Esophagus muscularis mucosa (tissue), 4 donors: Measurements from ENCODE around the gene EMP1. TPM values are rescaled to one million over a fixed set of nuclear protein-coding genes. Genes with fewer than 3 reads are reported as not detected.

Source experiments
- DNase-seq: peaks from one replicate; pipeline ENCODE4 v3.0.0-alpha.2; 2017; ENCODE audit errors: extremely low spot score
- H3K27ac ChIP-seq, 4 donors: fragments of 200-600 bp; sonication (generic); replicated peaks in 1 of 4; 1 replicate in 3 of 4; 2 replicates in 1 of 4; pipeline ENCODE4 v1.5.1; 2016 to 2019; ENCODE audit warnings: mild to moderate bottlenecking in 1 of 4
- H3K27me3 ChIP-seq, 4 donors: fragments of 200-600 bp; sonication (generic); one replicate each; pipeline versions ENCODE4 v1.5.1 to v1.6.0; 2016 to 2019
- H3K36me3 ChIP-seq, 4 donors: fragments of 200-600 bp; sonication (generic); one replicate each; pipeline ENCODE4 v1.5.1; 2016 to 2019
- H3K4me1 ChIP-seq, 4 donors: fragments of 200-600 bp; sonication (generic); one replicate each; pipeline ENCODE4 v1.5.1; 2016 to 2019
- H3K4me3 ChIP-seq, 4 donors: fragments of 200-600 bp; sonication (generic); 1 replicate in 2 of 4; 2 replicates in 2 of 4; pipeline ENCODE4 v1.5.1; 2016 to 2019; ENCODE audit warnings: mild to moderate bottlenecking in 4 of 4, moderate library complexity in 1 of 4
- H3K9me3 ChIP-seq, 4 donors: fragments of 200-600 bp; sonication (generic); 1 replicate in 3 of 4; 2 replicates in 1 of 4; pipeline ENCODE4 v1.5.1; 2016 to 2019
- CTCF ChIP-seq, 3 experiments: fragments of 200-600 bp in 2 of 3; fragments of 450-650 bp in 1 of 3; sonication (generic) in 2 of 3; IDR thresholded peaks; one replicate each; pipeline ENCODE4 v1.5.1; 2017 to 2019; ENCODE audit warnings: antibody characterized with exemption in 3 of 3, mild to moderate bottlenecking in 2 of 3, moderate library complexity in 1 of 3
- EP300 ChIP-seq: sonication (generic); formaldehyde crosslinking; IDR thresholded peaks from one replicate; pipeline ENCODE4 v1.6.1; 2017; ENCODE audit warnings: antibody characterized with exemption
- POLR2A ChIP-seq: fragments of 450-650 bp; IDR thresholded peaks from one replicate; pipeline ENCODE4 v1.6.1; 2017; ENCODE audit warnings: antibody characterized with exemption, moderate library complexity, mild to moderate bottlenecking, low read depth
- POLR2AphosphoS5 ChIP-seq, 2 donors: sonication (generic); formaldehyde crosslinking; IDR thresholded peaks; one replicate each; pipeline ENCODE4 v1.6.1; 2017; ENCODE audit warnings: antibody characterized with exemption in 2 of 2
- WGBS: methylation state at CpG from one replicate; pipeline ENCODE4 v1.1.5; 2018; 5-methylcytosine and 5-hydroxymethylcytosine counted together
- intact Hi-C: fragments of 100-400 bp; cut with DNase I; formaldehyde crosslinking; loops from one replicate; pipeline ENCODE4 v1.15.1; 2023
- total RNA-seq, 4 donors: library from RNA; depleted of rRNA; stranded (reverse); fragments of >200 nt; gene quantifications; one replicate each; pipeline versions ENCODE4 v1.1.0 to v1.2.1, GENCODE V29; 2016

The EMP1 gene, protein sequence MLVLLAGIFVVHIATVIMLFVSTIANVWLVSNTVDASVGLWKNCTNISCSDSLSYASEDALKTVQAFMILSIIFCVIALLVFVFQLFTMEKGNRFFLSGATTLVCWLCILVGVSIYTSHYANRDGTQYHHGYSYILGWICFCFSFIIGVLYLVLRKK
- 100 to 1,000 TPM in 1 of 4 donors, 10 to 100 TPM in 3; 42.8 to 425 (median 63.0) TPM for total RNA-seq

DNA sequence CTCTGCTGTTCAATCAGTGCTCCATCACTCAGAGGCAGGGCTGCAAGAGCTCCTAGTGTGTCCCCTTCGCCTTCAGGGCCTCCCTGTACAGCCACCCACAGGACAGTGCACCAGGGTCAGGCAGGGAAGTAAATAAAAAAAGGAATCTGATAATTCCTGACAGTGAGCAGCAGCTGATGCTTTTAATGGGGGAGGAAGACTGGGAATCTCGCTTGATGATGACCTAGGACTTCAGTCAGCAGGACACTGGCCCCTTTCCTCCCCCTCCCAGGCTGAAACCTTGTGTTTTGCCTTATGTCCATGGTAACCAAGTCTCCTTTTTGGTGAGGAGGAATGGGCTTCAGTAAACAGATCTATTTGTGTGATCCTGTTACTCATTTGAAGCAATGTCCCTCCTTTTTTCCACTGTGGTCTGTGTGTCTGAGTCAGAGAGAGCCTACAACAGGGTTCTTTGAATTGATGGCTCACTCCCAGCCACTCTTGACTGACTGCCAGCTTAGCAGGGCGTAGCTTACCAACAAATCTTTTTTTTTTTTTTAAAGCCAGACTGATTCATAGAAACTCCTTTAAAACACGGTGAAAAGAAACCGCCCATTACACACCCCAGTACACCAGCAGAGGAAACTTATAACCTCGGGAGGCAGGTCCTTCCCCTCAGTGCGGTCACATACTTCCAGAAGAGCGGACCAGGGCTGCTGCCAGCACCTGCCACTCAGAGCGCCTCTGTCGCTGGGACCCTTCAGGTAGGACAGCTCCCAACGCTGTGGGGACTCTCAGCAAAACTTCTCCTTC, at the start of gene EMP1:
EMP1 (plus strand) TSS at position 597 of the 792 bp plus-strand sequence. CDS start 14,785 bp downstream, outside the sequence.
- Histone ChIP-seq H3K4me1 (peaks cover 25 to 54% (median 39%) of the 10 kb centered on the region in 4 donors), H3K27ac (peak within 1 kb of the TSS; percentile 77 to 88 (median 86)), H3K27me3 (peaks cover 0 to under 1% (median 0%) of the 10 kb centered on the region in 4 donors), H3K36me3 (peaks cover 0 to 16% (median 0%) of the 10 kb centered on the region in 4 donors), H3K4me3 (peak within 1 kb of the TSS; percentile 52 to 64 (median 58)), H3K9me3 (no peaks in the 10 kb centered on the region)
- TF ChIP-seq POLR2AphosphoS5 (IDR thresholded peaks at IDR 0.05) (peak; percentile 80 to 96), CTCF (IDR thresholded peaks at IDR 0.05) (no peak), EP300 (no peak), POLR2A (peak; percentile 89)
- 17% methylated on average over 11 of the region's 11 CpGs for WGBS
- peak; percentile 98 for DNase-seq
- intact Hi-C loops, result loop anchor here (5.0 kb wide), 1 partner anchor 99 kb away; no protein-coding TSS in a partner anchor

- Histone ChIP-seq H3K27ac (peak overlapping the region; percentile 28 to 66 (median 51)), H3K4me3 (no peak overlapping the region), H3K36me3 (no peaks in the 10 kb centered on the region), H3K27me3 (no peaks in the 10 kb centered on the region), H3K4me1 (peaks cover 5 to 22% (median 7%) of the 10 kb centered on the region in 4 donors), H3K9me3 (peaks cover 0 to 4% (median 0%) of the 10 kb centered on the region in 4 donors)
- intact Hi-C loops, result no loop called here
- DNase-seq, result no peak
- whole genome bisulfite sequencing, result 60% methylated on average over 12 of the region's 12 CpGs
- TF ChIP-seq POLR2AphosphoS5 (IDR thresholded peaks at IDR 0.05), result no peak
- no peak for TF ChIP-seq POLR2A
- no peak for TF ChIP-seq CTCF (IDR thresholded peaks at IDR 0.05)
- TF ChIP-seq EP300, result no peak
Measured at GRCh38 chr12:13147688-13148484, 48.6 kb upstream of the EMP1 start.

- peaks cover 5 to 22% (median 10%) of the 10 kb centered on the region in 4 donors for H3K4me1 ChIP-seq
- H3K4me3 ChIP-seq, result no peak overlapping the region
- no peak for TF ChIP-seq CTCF (IDR thresholded peaks at IDR 0.05)
- TF ChIP-seq POLR2A, result no peak
- peak in 1 of 2 donors; percentile 7 for TF ChIP-seq POLR2AphosphoS5 (IDR thresholded peaks at IDR 0.05)
- no peak for TF ChIP-seq EP300
- H3K27ac ChIP-seq, result peak overlapping the region; percentile 28 to 66 (median 50)
- H3K36me3 ChIP-seq, result no peaks in the 10 kb centered on the region
- no peaks in the 10 kb centered on the region for H3K27me3 ChIP-seq
- peaks cover 0 to 4% (median 0%) of the 10 kb centered on the region in 4 donors for H3K9me3 ChIP-seq
- WGBS, result 95% methylated on average over 3 of the region's 3 CpGs
- no peak for DNase-seq
- intact Hi-C loops, result no loop called here
Measured at GRCh38 chr12:13148485-13148847, 48.1 kb upstream of the EMP1 start.

DNA sequence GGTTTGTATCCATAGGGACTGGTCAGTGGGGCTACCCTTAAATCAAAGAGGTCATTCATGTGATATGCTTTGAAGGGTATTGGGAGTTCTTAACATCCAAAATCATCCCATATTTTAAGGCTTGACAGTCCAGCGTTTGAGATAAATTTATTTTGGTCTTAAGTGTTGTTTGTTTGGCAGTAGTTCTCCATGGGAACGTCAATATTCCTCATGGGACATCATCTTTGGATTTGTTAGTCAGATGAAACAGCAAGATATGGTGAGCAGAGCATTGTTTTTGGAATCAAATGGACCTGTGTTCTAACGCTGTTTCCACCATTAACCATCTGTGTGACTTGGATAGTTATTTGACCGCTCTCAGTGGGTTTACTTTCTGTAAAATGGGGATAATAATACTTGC, 47.1 kb upstream of the EMP1 start:
- no peak overlapping the region for H3K4me3 ChIP-seq
- intact Hi-C loops, result no loop called here
- H3K4me1 ChIP-seq, result peaks cover 8 to 29% (median 15%) of the 10 kb centered on the region in 4 donors
- TF ChIP-seq POLR2AphosphoS5 (IDR thresholded peaks at IDR 0.05) (no peak), POLR2A (no peak), CTCF (IDR thresholded peaks at IDR 0.05) (no peak)
- 66% methylated on average over 4 of the region's 4 CpGs for WGBS
- no peaks in the 10 kb centered on the region for H3K27me3 ChIP-seq
- peak overlapping the region in 3 of 4 donors; percentile 49 to 66 (median 51) for H3K27ac ChIP-seq
- no peak for DNase-seq
- no peaks in the 10 kb centered on the region for H3K36me3 ChIP-seq
- peaks cover 0 to 4% (median 0%) of the 10 kb centered on the region in 4 donors for H3K9me3 ChIP-seq
